ENCODE results near the gene ELMOD3. TPM values are rescaled to one million over a fixed set of nuclear protein-coding genes. Genes with fewer than 3 reads are reported as not detected.
"Not testable (repeated sequence)": the region's sequence is repeated elsewhere in the genome, so short reads cannot be mapped to it uniquely, and the experiment has no call there.

Gene ELMOD3
- polyA plus RNA-seq, 1 of the 3 experiments (the other 2 are of a cell fraction) = 15.4 TPM

DNA sequence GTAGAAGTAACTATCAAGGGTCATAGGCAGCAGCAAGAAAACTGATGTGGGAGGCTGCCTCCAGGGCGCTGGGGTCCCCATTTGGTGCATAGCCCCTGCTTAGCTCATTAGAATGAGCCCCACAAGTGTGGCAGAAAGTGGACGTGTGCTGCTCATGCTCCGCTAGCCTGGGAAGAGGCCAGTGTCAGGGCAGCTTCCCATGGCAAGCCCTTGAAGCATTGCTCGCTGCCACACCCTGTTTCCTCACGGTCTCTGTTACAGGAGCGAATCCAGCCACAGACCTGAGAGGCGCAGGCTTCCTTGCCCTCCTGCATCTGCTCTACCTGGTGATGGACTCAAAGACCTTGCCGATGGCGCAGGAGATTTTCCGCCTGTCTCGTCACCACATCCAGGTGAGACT lies 22.5 kb downstream of the ELMOD3 start (continued):
- TF ChIP-seq, protein P1, sequence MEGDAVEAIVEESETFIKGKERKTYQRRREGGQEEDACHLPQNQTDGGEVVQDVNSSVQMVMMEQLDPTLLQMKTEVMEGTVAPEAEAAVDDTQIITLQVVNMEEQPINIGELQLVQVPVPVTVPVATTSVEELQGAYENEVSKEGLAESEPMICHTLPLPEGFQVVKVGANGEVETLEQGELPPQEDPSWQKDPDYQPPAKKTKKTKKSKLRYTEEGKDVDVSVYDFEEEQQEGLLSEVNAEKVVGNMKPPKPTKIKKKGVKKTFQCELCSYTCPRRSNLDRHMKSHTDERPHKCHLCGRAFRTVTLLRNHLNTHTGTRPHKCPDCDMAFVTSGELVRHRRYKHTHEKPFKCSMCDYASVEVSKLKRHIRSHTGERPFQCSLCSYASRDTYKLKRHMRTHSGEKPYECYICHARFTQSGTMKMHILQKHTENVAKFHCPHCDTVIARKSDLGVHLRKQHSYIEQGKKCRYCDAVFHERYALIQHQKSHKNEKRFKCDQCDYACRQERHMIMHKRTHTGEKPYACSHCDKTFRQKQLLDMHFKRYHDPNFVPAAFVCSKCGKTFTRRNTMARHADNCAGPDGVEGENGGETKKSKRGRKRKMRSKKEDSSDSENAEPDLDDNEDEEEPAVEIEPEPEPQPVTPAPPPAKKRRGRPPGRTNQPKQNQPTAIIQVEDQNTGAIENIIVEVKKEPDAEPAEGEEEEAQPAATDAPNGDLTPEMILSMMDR (IDR thresholded peaks at IDR 0.05) = no peak
- TF ChIP-seq ELF1 (IDR thresholded peaks at IDR 0.05) = no peak

DNA sequence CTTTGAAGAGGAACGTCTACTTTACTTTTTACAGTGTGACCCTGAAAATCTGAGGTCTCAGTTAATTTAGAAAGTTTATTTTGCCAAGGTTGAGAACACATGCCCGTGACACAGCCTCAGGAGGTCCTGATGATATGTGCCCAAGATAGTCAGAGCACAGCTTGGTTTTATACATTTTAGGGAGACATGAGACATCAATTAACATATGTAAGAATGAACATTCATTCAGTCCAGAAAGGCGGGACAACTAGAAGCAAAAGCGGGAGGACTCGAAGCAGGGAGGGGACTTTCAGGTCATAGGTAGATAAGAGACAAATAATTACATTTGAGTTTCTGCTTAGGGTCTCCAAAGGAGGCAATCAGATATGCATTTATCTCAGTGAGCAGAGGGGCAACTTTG lies 23.7 kb downstream of the ELMOD3 start:
- no peaks in the 10 kb centered on the region for H4K20me1 ChIP-seq (ENCODE audit: insufficient read depth)
- H3K36me3 ChIP-seq (replicated peaks in 1 of 2; ENCODE audit: control insufficient read depth in 1 of 2, insufficient read depth in 2 of 2, low read length in 1 of 2) = peaks cover 16 to 60% of the 10 kb centered on the region in 2 experiments
- 97% methylated on average over 5 of the region's 5 CpGs for WGBS (ENCODE audit: low lambda C conversion rate)
- no peaks in the 10 kb centered on the region for H3K4me1 ChIP-seq (ENCODE audit: control insufficient read depth in 1 of 2, insufficient read depth in 2 of 2, low read depth in 1 of 2, low read length in 1 of 2)
- H3K4me2 ChIP-seq = no peak overlapping the region
- no peaks in the 10 kb centered on the region for H3F3A ChIP-seq (replicated peaks; ENCODE audit: insufficient read depth)
- no peaks in the 10 kb centered on the region for H3K79me2 ChIP-seq (ENCODE audit: insufficient read depth)
- no peak overlapping the region for H3K9ac ChIP-seq
- H3K27ac ChIP-seq (ENCODE audit: low read depth in 2 of 2, low read length in 1 of 2) = no peak overlapping the region
- no peaks in the 10 kb centered on the region for H3K9me2 ChIP-seq
- POLR2A ChIA-PET = no interaction called here
- no peak overlapping the region for H2AFZ ChIP-seq (ENCODE audit: low read depth)
- no peak for DNase-seq
- no peaks in the 10 kb centered on the region for H3K9me3 ChIP-seq
- no peaks in the 10 kb centered on the region for H3K27me3 ChIP-seq (ENCODE audit: insufficient read depth)
- no peak for TF ChIP-seq TAF1 (IDR thresholded peaks at IDR 0.05; ENCODE audit: borderline replicate concordance, low read depth, low read length)
- TF ChIP-seq MEF2A (IDR thresholded peaks at IDR 0.05; ENCODE audit: borderline replicate concordance, low read depth) = no peak
- TF ChIP-seq, protein P2, sequence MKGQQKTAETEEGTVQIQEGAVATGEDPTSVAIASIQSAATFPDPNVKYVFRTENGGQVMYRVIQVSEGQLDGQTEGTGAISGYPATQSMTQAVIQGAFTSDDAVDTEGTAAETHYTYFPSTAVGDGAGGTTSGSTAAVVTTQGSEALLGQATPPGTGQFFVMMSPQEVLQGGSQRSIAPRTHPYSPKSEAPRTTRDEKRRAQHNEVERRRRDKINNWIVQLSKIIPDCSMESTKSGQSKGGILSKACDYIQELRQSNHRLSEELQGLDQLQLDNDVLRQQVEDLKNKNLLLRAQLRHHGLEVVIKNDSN (IDR thresholded peaks at IDR 0.05; ENCODE audit: borderline replicate concordance, low read depth) = no peak
- CTCF ChIA-PET = no interaction called here
- no peak overlapping the region for H3K4me3 ChIP-seq (ENCODE audit: low read depth in 2 of 2, low read length in 1 of 2)

DNA sequence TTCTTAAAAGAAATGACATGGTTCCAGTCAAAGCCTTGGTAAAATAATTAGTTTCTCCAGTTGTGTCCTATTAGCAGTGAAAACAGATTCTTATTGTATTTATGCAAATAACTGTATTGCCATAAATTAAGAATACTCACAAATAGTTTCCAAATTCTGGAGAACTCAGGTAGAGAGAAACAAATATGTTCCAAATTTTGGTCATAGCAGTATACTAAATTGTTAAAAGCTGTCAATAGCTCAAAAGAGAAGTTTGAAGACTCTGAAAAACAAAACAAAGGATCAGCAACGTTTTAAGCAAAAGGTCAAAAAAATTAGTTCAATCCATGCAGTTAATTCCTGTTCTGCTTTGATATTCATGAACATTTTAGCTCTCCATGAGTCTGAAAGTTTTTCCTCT lies 25.5 kb downstream of the ELMOD3 start:
- no peak overlapping the region for H3K4me3 ChIP-seq (ENCODE audit: low read depth in 2 of 2, low read length in 1 of 2)
- WGBS (ENCODE audit: low lambda C conversion rate) = 20% methylated on average over 1 of the region's 1 CpG
- no peak overlapping the region for H2AFZ ChIP-seq (ENCODE audit: low read depth)
- H4K20me1 ChIP-seq (ENCODE audit: insufficient read depth) = no peaks in the 10 kb centered on the region
- H3K79me2 ChIP-seq (ENCODE audit: insufficient read depth) = no peaks in the 10 kb centered on the region
- no peaks in the 10 kb centered on the region for H3F3A ChIP-seq (replicated peaks; ENCODE audit: insufficient read depth)
- no peak overlapping the region for H3K9ac ChIP-seq
- CTCF ChIA-PET = interaction anchor here (1.2 kb wide), 1 partner anchor 12 kb away, joined by 3 read pairs; no protein-coding TSS in a partner anchor
- no peak overlapping the region for H3K4me2 ChIP-seq
- DNase-seq = no peak
- no peak overlapping the region for H3K27ac ChIP-seq (ENCODE audit: low read depth in 2 of 2, low read length in 1 of 2)
- H3K4me1 ChIP-seq (ENCODE audit: control insufficient read depth in 1 of 2, insufficient read depth in 2 of 2, low read depth in 1 of 2, low read length in 1 of 2) = no peaks in the 10 kb centered on the region
- no peaks in the 10 kb centered on the region for H3K9me3 ChIP-seq
- peaks cover 19 to 52% of the 10 kb centered on the region in 2 experiments for H3K36me3 ChIP-seq (replicated peaks in 1 of 2; ENCODE audit: control insufficient read depth in 1 of 2, insufficient read depth in 2 of 2, low read length in 1 of 2)
- no peaks in the 10 kb centered on the region for H3K27me3 ChIP-seq (ENCODE audit: insufficient read depth)
- no peaks in the 10 kb centered on the region for H3K9me2 ChIP-seq
- POLR2A ChIA-PET = no interaction called here
- TF ChIP-seq TEAD4 (IDR thresholded peaks at IDR 0.05; ENCODE audit: borderline replicate concordance, insufficient read depth) (no peak), EZH2phosphoT487 (IDR thresholded peaks at IDR 0.05; ENCODE audit: borderline replicate concordance, low read depth) (no peak), RCOR1 (IDR thresholded peaks at IDR 0.05; ENCODE audit: low read length) (no peak), TAF1 (IDR thresholded peaks at IDR 0.05; ENCODE audit: borderline replicate concordance, low read depth, low read length) (no peak), RAD21 (IDR thresholded peaks at IDR 0.05; ENCODE audit: low read length) (no peak), RFX5 (IDR thresholded peaks at IDR 0.05; ENCODE audit: low read length) (no peak), CHD2 (IDR thresholded peaks at IDR 0.05; ENCODE audit: low read length, partially characterized antibody) (no peak), FOXJ3 (CRISPR knock-in tag; IDR thresholded peaks at IDR 0.05) (no peak), ELF1 (IDR thresholded peaks at IDR 0.05) (no peak), EP300 (IDR thresholded peaks at IDR 0.05; ENCODE audit: borderline replicate concordance in 1 of 2, low read depth in 1 of 2, low read length in 1 of 2) (no peak), MEF2A (IDR thresholded peaks at IDR 0.05; ENCODE audit: borderline replicate concordance, low read depth) (no peak), NFIC (IDR thresholded peaks at IDR 0.05; ENCODE audit: borderline replicate concordance) (no peak), RXRA (IDR thresholded peaks at IDR 0.05; ENCODE audit: borderline replicate concordance, low read depth) (no peak)
- TF ChIP-seq, protein P3, sequence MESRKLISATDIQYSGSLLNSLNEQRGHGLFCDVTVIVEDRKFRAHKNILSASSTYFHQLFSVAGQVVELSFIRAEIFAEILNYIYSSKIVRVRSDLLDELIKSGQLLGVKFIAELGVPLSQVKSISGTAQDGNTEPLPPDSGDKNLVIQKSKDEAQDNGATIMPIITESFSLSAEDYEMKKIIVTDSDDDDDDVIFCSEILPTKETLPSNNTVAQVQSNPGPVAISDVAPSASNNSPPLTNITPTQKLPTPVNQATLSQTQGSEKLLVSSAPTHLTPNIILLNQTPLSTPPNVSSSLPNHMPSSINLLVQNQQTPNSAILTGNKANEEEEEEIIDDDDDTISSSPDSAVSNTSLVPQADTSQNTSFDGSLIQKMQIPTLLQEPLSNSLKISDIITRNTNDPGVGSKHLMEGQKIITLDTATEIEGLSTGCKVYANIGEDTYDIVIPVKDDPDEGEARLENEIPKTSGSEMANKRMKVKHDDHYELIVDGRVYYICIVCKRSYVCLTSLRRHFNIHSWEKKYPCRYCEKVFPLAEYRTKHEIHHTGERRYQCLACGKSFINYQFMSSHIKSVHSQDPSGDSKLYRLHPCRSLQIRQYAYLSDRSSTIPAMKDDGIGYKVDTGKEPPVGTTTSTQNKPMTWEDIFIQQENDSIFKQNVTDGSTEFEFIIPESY (IDR thresholded peaks at IDR 0.05; ENCODE audit: borderline replicate concordance, low read depth) = no peak
- TF ChIP-seq, protein P4, sequence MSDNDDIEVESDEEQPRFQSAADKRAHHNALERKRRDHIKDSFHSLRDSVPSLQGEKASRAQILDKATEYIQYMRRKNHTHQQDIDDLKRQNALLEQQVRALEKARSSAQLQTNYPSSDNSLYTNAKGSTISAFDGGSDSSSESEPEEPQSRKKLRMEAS (IDR thresholded peaks at IDR 0.05; ENCODE audit: low read depth) = no peak

DNA sequence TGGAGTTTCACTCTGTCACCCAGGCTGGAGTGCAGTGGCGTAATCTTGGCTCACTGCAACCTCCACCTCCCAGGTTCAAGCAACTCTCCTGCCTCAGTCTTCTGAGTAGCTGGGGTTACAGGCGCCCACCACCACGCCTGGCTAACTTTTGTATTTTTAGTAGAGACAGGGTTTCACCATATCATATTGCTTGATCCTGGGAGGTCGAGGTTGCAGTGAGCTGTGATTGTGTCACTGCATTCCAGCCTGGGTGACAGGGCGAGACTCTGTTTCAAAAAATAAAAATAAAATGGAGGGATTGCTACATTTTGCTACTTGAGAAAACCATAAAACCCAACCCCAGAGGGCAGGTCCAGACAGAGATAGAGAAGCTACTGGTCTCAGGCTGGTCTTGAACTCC lies 28.6 kb downstream of the ELMOD3 start:
- not testable (repeated sequence) for H3K4me2 ChIP-seq; H3F3A ChIP-seq (replicated peaks; ENCODE audit: insufficient read depth); H3K27ac ChIP-seq (ENCODE audit: low read depth in 2 of 2, low read length in 1 of 2)

More for the DNA sequence above, 28.6 kb downstream of the ELMOD3 start:
- H3K9ac ChIP-seq; POLR2A ChIA-PET; H3K4me3 ChIP-seq (ENCODE audit: low read depth in 2 of 2, low read length in 1 of 2); H3K4me1 ChIP-seq (ENCODE audit: control insufficient read depth in 1 of 2, insufficient read depth in 2 of 2, low read depth in 1 of 2, low read length in 1 of 2); DNase-seq; H3K9me2 ChIP-seq; H3K9me3 ChIP-seq; H3K27me3 ChIP-seq (ENCODE audit: insufficient read depth); H4K20me1 ChIP-seq (ENCODE audit: insufficient read depth); H3K79me2 ChIP-seq (ENCODE audit: insufficient read depth); H2AFZ ChIP-seq (ENCODE audit: low read depth): not testable (repeated sequence)
- 94% methylated on average over 5 of the region's 5 CpGs for WGBS (ENCODE audit: low lambda C conversion rate)
- CTCF ChIA-PET = interaction anchor here (1.1 kb wide), 1 partner anchor 37 kb away, joined by 3 read pairs; no protein-coding TSS in a partner anchor
- H3K36me3 ChIP-seq (replicated peaks in 1 of 2; ENCODE audit: control insufficient read depth in 1 of 2, insufficient read depth in 2 of 2, low read length in 1 of 2) = peaks cover 15 to 47% of the 10 kb centered on the region in 2 experiments
